B cell (primary cell): ENCODE results near the gene EHMT2. TPM values are rescaled to one million over a fixed set of nuclear protein-coding genes. Genes with fewer than 3 reads are reported as not detected.

Source experiments
- ATAC-seq: fragments of 200-7000 bp; cut with Tn5 transposase; one replicate; pipeline ENCODE4 v1.10.0; 2021; ENCODE audit warnings: low read depth, mild to moderate bottlenecking, moderate number of reproducible peaks, moderate library complexity
- CTCF ChIA-PET: fragments of 350-600 bp; sonication (Branson Sonifier 250); formaldehyde crosslinking; loops from one replicate; lab custom pipeline; 2021; ENCODE audit warnings: antibody characterized with exemption, inconsistent platforms; lab: Charles Lee
- POLR2A ChIA-PET: fragments of 350-600 bp; sonication (Branson Sonifier 250); formaldehyde crosslinking; loops from one replicate; lab custom pipeline; 2021; ENCODE audit warnings: antibody characterized with exemption; lab: Charles Lee
- DNase-seq: peaks from one replicate; pipeline ENCODE4 v3.0.0; 2013
- H2AFZ ChIP-seq: 2 replicates; pipeline ENCODE4 v1.6.1; 2012; ENCODE audit warnings: mild to moderate bottlenecking, low read depth, low read length; ENCODE audit not compliant: insufficient read depth, poor library complexity, severe bottlenecking
- H3K27ac ChIP-seq, 2 donors: 1 replicate in 1 of 2; 2 replicates in 1 of 2; pipeline ENCODE4 v1.5.1; 2012 to 2013; ENCODE audit warnings: low read length in 2 of 2, mild to moderate bottlenecking in 2 of 2, moderate library complexity in 1 of 2
- H3K27me3 ChIP-seq, 4 experiments: fragments of 200-600 bp in 1 of 4; sonication (generic) in 1 of 4; replicated peaks in 1 of 4; 1 replicate in 2 of 4; 2 replicates in 2 of 4; pipeline versions ENCODE4 v1.6.1 to v1.7.0; 2013 to 2016; ENCODE audit warnings: low read length in 3 of 4, mild to moderate bottlenecking in 2 of 4, mixed read lengths in 1 of 4, moderate library complexity in 1 of 4; ENCODE audit not compliant: insufficient read depth in 4 of 4, control insufficient read depth in 3 of 4; ENCODE audit errors: control extremely low read depth in 1 of 4
- H3K36me3 ChIP-seq, 2 experiments: replicated peaks in 1 of 2; 1 replicate in 1 of 2; 2 replicates in 1 of 2; pipeline versions ENCODE4 v1.6.1 to v1.7.1; 2013; ENCODE audit warnings: low read length in 1 of 2; ENCODE audit not compliant: insufficient read depth in 2 of 2, control insufficient read depth in 1 of 2; ENCODE audit errors: control extremely low read depth in 1 of 2, extremely low read depth in 1 of 2
- H3K4me1 ChIP-seq, 2 donors: fragments of 200-600 bp in 1 of 2; sonication (generic) in 1 of 2; 1 replicate in 1 of 2; 2 replicates in 1 of 2; pipeline versions ENCODE4 v1.5.1 to v1.6.1; 2013 to 2017; ENCODE audit warnings: low read length in 2 of 2; ENCODE audit not compliant: control insufficient read depth in 2 of 2, insufficient read depth in 2 of 2
- H3K4me2 ChIP-seq: replicated peaks from 2 replicates; pipeline ENCODE3; 2012; ENCODE audit warnings: mild to moderate bottlenecking, low read depth, low read length; ENCODE audit not compliant: poor library complexity, severe bottlenecking
- H3K4me3 ChIP-seq, 5 experiments: fragments of 200-600 bp in 1 of 5; sonication (generic) in 1 of 5; 1 replicate in 3 of 5; 2 replicates in 2 of 5; pipeline versions ENCODE4 v1.5.1 to v1.7.0; 2011 to 2016; ENCODE audit warnings: low read length in 4 of 5, mild to moderate bottlenecking in 4 of 5, low read depth in 2 of 5, control low read depth in 1 of 5, moderate library complexity in 1 of 5; ENCODE audit not compliant: insufficient read depth in 1 of 5; ENCODE audit errors: control extremely low read depth in 1 of 5, extremely low read depth in 1 of 5
- H3K79me2 ChIP-seq: fragments of 200-600 bp; sonication (generic); one replicate; pipeline ENCODE4 v1.6.0; 2016; ENCODE audit warnings: low read length; ENCODE audit not compliant: control insufficient read depth, insufficient read depth
- H3K9ac ChIP-seq: fragments of 200-600 bp; sonication (generic); 2 replicates; pipeline ENCODE4 v1.6.1; 2017; ENCODE audit warnings: mild to moderate bottlenecking, low read length, moderate library complexity
- H3K9me3 ChIP-seq, 3 donors: one replicate each; pipeline versions ENCODE4 v1.6.1 to v1.7.1; 2013; ENCODE audit warnings: low read length in 2 of 3; ENCODE audit not compliant: control insufficient read depth in 2 of 3, insufficient read depth in 1 of 3; ENCODE audit errors: control extremely low read depth in 1 of 3
- H4K20me1 ChIP-seq: 2 replicates; pipeline ENCODE4 v1.6.0; 2012; ENCODE audit warnings: mild to moderate bottlenecking, low read length; ENCODE audit not compliant: insufficient read depth, control insufficient read depth, poor library complexity, severe bottlenecking
- H3K27ac Mint-ChIP-seq: one replicate; pipeline ENCODE4 v1.8.0; 2021; ENCODE audit warnings: mixed read lengths
- H3K27me3 Mint-ChIP-seq: one replicate; pipeline ENCODE4 v1.8.0; 2021; ENCODE audit warnings: mixed read lengths
- H3K4me1 Mint-ChIP-seq: one replicate; pipeline ENCODE4 v1.8.0; 2021; ENCODE audit warnings: mixed read lengths
- H3K4me3 Mint-ChIP-seq: one replicate; pipeline ENCODE4 v1.8.0; 2021; ENCODE audit warnings: mixed read lengths
- H3K9me3 Mint-ChIP-seq: one replicate; pipeline ENCODE4 v1.8.0; 2022; ENCODE audit warnings: mixed read lengths; ENCODE audit not compliant: insufficient read depth
- CTCF ChIP-seq: fragments of 200-600 bp; IDR thresholded peaks from one replicate; pipeline ENCODE4 v1.8.0; 2022; ENCODE audit warnings: antibody characterized with exemption, mild to moderate bottlenecking
- EZH2 ChIP-seq: IDR thresholded peaks from 2 replicates; pipeline ENCODE4 v1.6.1; 2012; ENCODE audit warnings: borderline replicate concordance, low read depth, mild to moderate bottlenecking, moderate library complexity, low read length; ENCODE audit not compliant: insufficient read depth, poor library complexity, severe bottlenecking
- WGBS: methylation state at CpG from one replicate; pipeline ENCODE4 v1.1.5; 2013; ENCODE audit warnings: missing lambda C conversion rate; ENCODE audit not compliant: insufficient coverage; 5-methylcytosine and 5-hydroxymethylcytosine counted together
- intact Hi-C: fragments of 100-400 bp; cut with micrococcal nuclease; formaldehyde crosslinking; loops from one replicate; pipeline ENCODE4 v1.10.0; 2022
- polyA plus RNA-seq: library from polyadenylated mRNA; depleted of rRNA; stranded (reverse); fragments of >200 nt; gene quantifications from 2 replicates; pipeline ENCODE4 v1.2.3, GENCODE V29; 2012
- total RNA-seq, 2 donors: library from RNA; stranded (reverse); fragments of 120-200 nt in 1 of 2; gene quantifications; 1 replicate in 1 of 2; 2 replicates in 1 of 2; pipeline versions ENCODE4 v1.2.3 to v1.2.4, GENCODE V29; 2013 to 2022

The EHMT2 gene
- total and polyA plus RNA-seq, 2 donors (not counting 1 experiment from before 2014, with no cell fraction given), result 86.1 to 108 TPM

GRCh38 chr6:31874084-31874670, 23.3 kb downstream of the EHMT2 start:
- no peaks in the 10 kb centered on the region for H3K9me3 Mint-ChIP-seq
- Histone ChIP-seq H3K9ac (no peak overlapping the region), H3K4me1 (no peaks in the 10 kb centered on the region), H3K27me3 (no peaks in the 10 kb centered on the region), H3K4me2 (no peak overlapping the region), H3K27ac (no peak overlapping the region), H3K79me2 (no peaks in the 10 kb centered on the region), H3K36me3 (no peaks in the 10 kb centered on the region), H3K4me3 (no peak overlapping the region), H2AFZ (no peak overlapping the region), H3K9me3 (no peaks in the 10 kb centered on the region), H4K20me1 (no peaks in the 10 kb centered on the region)
- H3K4me3 Mint-ChIP-seq, result no peak overlapping the region
- peaks cover 4% of the 10 kb centered on the region for H3K27me3 Mint-ChIP-seq
- POLR2A ChIA-PET, result interaction anchor here (0.6 to 0.7 kb wide), 2 partner anchors 9 to 805 kb away, joined by 3 to 6 read pairs; no protein-coding TSS in a partner anchor
- H3K4me1 Mint-ChIP-seq, result no peaks in the 10 kb centered on the region
- DNase-seq (no peak), ATAC-seq (no peak)
- H3K27ac Mint-ChIP-seq, result no peak overlapping the region
- CTCF ChIA-PET, result interaction anchor here (1.0 kb wide), 1 partner anchor 43 kb away, joined by 3 read pairs; no protein-coding TSS in a partner anchor
- TF ChIP-seq EZH2, result no peak
- no peak for TF ChIP-seq CTCF
- WGBS, result 58% methylated on average over 2 of the region's 4 CpGs
- intact Hi-C loops, result no loop called here

- Mint-ChIP-seq H3K27me3 (peaks cover 4% of the 10 kb centered on the region), H3K4me1 (no peaks in the 10 kb centered on the region), H3K4me3 (no peak overlapping the region), H3K27ac (no peak overlapping the region), H3K9me3 (no peaks in the 10 kb centered on the region)
- no peak overlapping the region for H2AFZ ChIP-seq
- DNase-seq (no peak), ATAC-seq (no peak)
- H3K36me3 ChIP-seq, result no peaks in the 10 kb centered on the region
- H3K4me1 ChIP-seq, result no peaks in the 10 kb centered on the region
- WGBS, result 81% methylated on average over 7 of the region's 9 CpGs
- no peaks in the 10 kb centered on the region for H3K27me3 ChIP-seq
- no peak overlapping the region for H3K4me3 ChIP-seq
- no peak overlapping the region for H3K9ac ChIP-seq
- H3K9me3 ChIP-seq, result no peaks in the 10 kb centered on the region
- H4K20me1 ChIP-seq, result no peaks in the 10 kb centered on the region
- H3K4me2 ChIP-seq, result no peak overlapping the region
- no peak overlapping the region for H3K27ac ChIP-seq
- intact Hi-C loops, result no loop called here
- CTCF ChIA-PET, result no interaction called here
- POLR2A ChIA-PET, result no interaction called here
- TF ChIP-seq EZH2, result no peak
- TF ChIP-seq CTCF, result no peak
- no peaks in the 10 kb centered on the region for H3K79me2 ChIP-seq
Observed at GRCh38 chr6:31871046-31871659, 26.3 kb downstream of the EHMT2 start.
